SJSA1 (cell line): ENCODE data around the gene SIAH3. TPM values are rescaled to one million over a fixed set of nuclear protein-coding genes. Genes with fewer than 3 reads are reported as not detected.
"Not testable (repeated sequence)": the region's sequence is repeated elsewhere in the genome, so short reads cannot be mapped to it uniquely, and the experiment has no call there.

Experiments used
- DNase-seq, 2 experiments: peaks; one replicate each; pipeline ENCODE4 v3.0.0-alpha.2; 2015 to 2020; ENCODE audit warnings: low spot score in 2 of 2, low read depth in 1 of 2
- H3K27ac ChIP-seq: fragments of 250-450 bp; sonication (Bioruptor Pico); 2 replicates; pipeline ENCODE4 v1.5.1; 2020; ENCODE audit warnings: mild to moderate bottlenecking, moderate library complexity
- H3K27me3 ChIP-seq: fragments of 250-450 bp; sonication (Bioruptor Pico); replicated peaks from 2 replicates; pipeline ENCODE4 v1.5.1; 2020; ENCODE audit warnings: mild to moderate bottlenecking, moderate library complexity
- H3K36me3 ChIP-seq: fragments of 250-450 bp; sonication (Bioruptor Pico); 2 replicates; pipeline ENCODE4 v1.5.1; 2020; ENCODE audit warnings: mild to moderate bottlenecking
- H3K4me1 ChIP-seq: fragments of 250-450 bp; sonication (Bioruptor Pico); replicated peaks from 2 replicates; pipeline ENCODE4 v1.6.1; 2021; ENCODE audit warnings: mild to moderate bottlenecking
- H3K4me3 ChIP-seq: fragments of 250-450 bp; sonication (Bioruptor Pico); 2 replicates; pipeline ENCODE4 v1.5.1; 2020; ENCODE audit warnings: mild to moderate bottlenecking
- H3K9me3 ChIP-seq: fragments of 250-450 bp; sonication (Bioruptor Pico); replicated peaks from 2 replicates; pipeline ENCODE4 v1.5.1; 2020; ENCODE audit warnings: mild to moderate bottlenecking
- total RNA-seq: library from RNA; depleted of rRNA; stranded (reverse); fragments of >200 nt; shearing (Covaris generic); gene quantifications from 2 replicates; pipeline ENCODE4 v1.2.3, GENCODE V29; 2014

SIAH3 gene
- total RNA-seq, 1 experiment from 2014 or later: 0.08 TPM

GRCh38 chr13:45776748-45777147 is 74.8 kb downstream of the SIAH3 start:
- Histone ChIP-seq H3K4me1 (peaks cover 8% of the 10 kb centered on the region), H3K27ac (no peak overlapping the region), H3K36me3 (no peaks in the 10 kb centered on the region), H3K4me3 (no peak overlapping the region), H3K9me3 (no peaks in the 10 kb centered on the region), H3K27me3 (no peaks in the 10 kb centered on the region)
- DNase-seq: no peak

- Histone ChIP-seq H3K27me3 (no peaks in the 10 kb centered on the region), H3K9me3 (no peaks in the 10 kb centered on the region), H3K27ac (no peak overlapping the region), H3K36me3 (no peaks in the 10 kb centered on the region), H3K4me3 (no peak overlapping the region), H3K4me1 (peaks cover 8% of the 10 kb centered on the region)
- DNase-seq: no peak
Measured at GRCh38 chr13:45775401-45775963, 76.1 kb downstream of the SIAH3 start.

DNA sequence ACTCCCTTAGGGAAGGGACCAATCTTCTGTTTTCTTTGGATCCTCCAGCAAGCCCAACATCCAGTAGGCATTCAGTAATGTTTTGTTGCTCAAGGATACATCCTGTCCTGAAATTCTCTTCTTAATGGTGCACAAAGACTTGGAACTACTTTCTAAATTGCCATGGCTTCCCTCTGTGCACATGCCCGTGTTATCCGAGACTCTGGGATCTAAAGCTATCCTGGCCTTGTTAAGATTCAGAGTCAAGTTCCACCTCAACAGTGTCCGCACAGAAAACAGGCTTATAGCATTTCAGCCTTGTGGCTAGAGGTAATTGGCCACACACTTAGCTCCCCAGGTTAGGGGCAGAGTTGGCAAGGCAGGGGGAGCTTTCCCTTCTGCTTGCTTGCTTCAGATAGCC is 77.6 kb downstream of the SIAH3 start:
- Histone ChIP-seq H3K4me1 (peaks cover 8% of the 10 kb centered on the region), H3K9me3 (no peaks in the 10 kb centered on the region), H3K36me3 (no peaks in the 10 kb centered on the region), H3K27ac (no peak overlapping the region), H3K27me3 (no peaks in the 10 kb centered on the region), H3K4me3 (no peak overlapping the region)
- no peak for DNase-seq

DNA sequence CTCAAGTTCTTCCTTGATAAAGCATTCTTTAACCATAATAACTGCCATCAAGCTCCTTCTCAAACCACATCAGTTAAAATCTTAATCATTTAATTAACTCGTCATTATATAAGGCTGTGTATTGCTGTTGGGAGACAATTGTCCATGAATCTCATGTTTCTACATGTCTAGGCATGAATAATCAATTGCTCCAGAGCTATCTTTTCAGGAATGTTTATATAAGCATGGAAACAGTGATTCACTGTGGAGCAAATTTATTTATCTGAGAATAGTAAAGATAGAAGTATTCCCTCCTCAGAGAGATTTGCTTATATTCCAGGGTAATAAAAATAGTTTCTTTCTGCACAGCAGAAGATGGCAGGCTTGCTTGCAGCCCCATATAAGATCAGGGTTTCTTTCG is 78.3 kb downstream of the SIAH3 start:
- H3K9me3 ChIP-seq: no peaks in the 10 kb centered on the region
- no peak overlapping the region for H3K4me3 ChIP-seq
- no peak overlapping the region for H3K27ac ChIP-seq
- no peaks in the 10 kb centered on the region for H3K36me3 ChIP-seq
- H3K4me1 ChIP-seq: peaks cover 8% of the 10 kb centered on the region
- peak in 1 of 2 experiments; percentile 7 for DNase-seq
- H3K27me3 ChIP-seq: no peaks in the 10 kb centered on the region

- no peaks in the 10 kb centered on the region for H3K9me3 ChIP-seq
- H3K4me1 ChIP-seq: peaks cover 8% of the 10 kb centered on the region
- DNase-seq: no peak
- H3K36me3 ChIP-seq: no peaks in the 10 kb centered on the region
- H3K4me3 ChIP-seq: no peak overlapping the region
- H3K27me3 ChIP-seq: no peaks in the 10 kb centered on the region
- no peak overlapping the region for H3K27ac ChIP-seq
Measured at GRCh38 chr13:45770886-45771285, 80.7 kb downstream of the SIAH3 start.

GRCh38 chr13:45768656-45769479 is 82.7 kb downstream of the SIAH3 start:
- no peak overlapping the region for H3K27ac ChIP-seq
- H3K4me1 ChIP-seq: peaks cover 8% of the 10 kb centered on the region
- H3K36me3 ChIP-seq: no peaks in the 10 kb centered on the region
- no peaks in the 10 kb centered on the region for H3K27me3 ChIP-seq
- H3K9me3 ChIP-seq: no peaks in the 10 kb centered on the region
- H3K4me3 ChIP-seq: no peak overlapping the region
- DNase-seq: no peak

DNA sequence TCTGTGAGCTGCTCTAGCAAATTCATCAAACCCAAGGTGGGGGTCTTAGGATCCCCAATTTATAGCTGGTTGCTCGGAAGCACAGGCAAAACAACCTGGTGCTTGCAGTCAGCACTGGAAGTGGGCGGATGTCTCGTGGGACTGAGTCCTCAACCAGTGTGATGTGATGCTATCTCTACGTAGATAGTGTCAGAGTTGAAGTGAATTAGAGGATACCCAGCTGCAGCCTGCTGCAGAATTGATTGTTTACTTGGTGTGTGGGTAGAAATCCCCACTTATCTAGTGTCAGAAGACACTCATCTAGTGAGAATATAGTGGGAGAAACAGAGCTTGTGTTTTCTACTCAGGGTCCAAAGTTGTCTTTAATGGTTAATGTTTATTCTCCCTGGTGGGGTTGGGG is 86.1 kb downstream of the SIAH3 start:
- Histone ChIP-seq H3K27ac (no peak overlapping the region), H3K4me1 (no peaks in the 10 kb centered on the region), H3K4me3 (no peak overlapping the region), H3K9me3 (no peaks in the 10 kb centered on the region), H3K27me3 (no peaks in the 10 kb centered on the region), H3K36me3 (no peaks in the 10 kb centered on the region)
- DNase-seq: no peak

DNA sequence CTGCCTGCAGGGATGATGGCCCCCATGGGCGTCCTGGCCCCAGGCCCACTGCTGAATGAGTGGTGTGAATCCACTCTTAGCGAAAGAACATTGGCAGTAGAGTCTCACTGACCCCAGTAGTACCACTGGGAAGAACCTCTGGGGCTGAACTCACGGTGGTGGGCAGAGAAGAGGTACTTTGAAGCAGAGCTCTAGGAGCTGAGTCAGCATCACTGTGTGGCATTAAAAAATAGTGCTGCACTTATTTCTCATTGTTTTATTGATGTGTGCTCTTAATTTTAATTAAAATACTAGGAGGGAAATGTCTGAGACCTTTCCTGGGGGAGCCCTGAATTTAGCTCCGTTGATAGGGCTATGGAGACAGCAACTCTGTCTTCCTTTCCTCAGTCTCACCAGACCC is 88.1 kb downstream of the SIAH3 start:
- H3K4me1 ChIP-seq: no peaks in the 10 kb centered on the region
- H3K4me3 ChIP-seq: no peak overlapping the region
- no peak overlapping the region for H3K27ac ChIP-seq
- H3K9me3 ChIP-seq: no peaks in the 10 kb centered on the region
- no peaks in the 10 kb centered on the region for H3K27me3 ChIP-seq
- no peaks in the 10 kb centered on the region for H3K36me3 ChIP-seq
- no peak for DNase-seq

- DNase-seq, H3K4me1 ChIP-seq: not testable (repeated sequence)
Measured at GRCh38 chr13:45757589-45757988, 94.0 kb downstream of the SIAH3 start.

DNA sequence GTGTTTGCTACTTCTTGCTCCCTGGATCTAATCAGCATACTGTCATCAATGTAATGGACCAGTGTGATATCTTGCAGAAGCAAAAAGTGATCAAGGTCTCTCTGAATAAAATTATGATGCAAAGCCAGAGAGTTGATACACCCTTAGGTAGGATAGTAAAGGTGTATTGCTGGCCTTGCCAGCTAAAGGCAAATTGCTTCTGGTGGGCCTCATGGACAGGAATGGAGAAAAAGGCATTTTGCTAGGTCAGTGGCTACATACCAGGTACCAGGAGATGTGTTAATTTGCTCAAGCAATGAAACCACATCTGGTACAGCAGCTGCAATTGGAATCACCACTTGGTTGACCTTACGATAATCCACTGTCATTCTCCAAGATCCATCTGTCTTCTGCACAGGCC is 95.1 kb downstream of the SIAH3 start:
- not testable (repeated sequence) for H3K4me1 ChIP-seq, H3K36me3 ChIP-seq, H3K9me3 ChIP-seq, H3K27me3 ChIP-seq, H3K4me3 ChIP-seq, H3K27ac ChIP-seq, DNase-seq

More at GRCh38 chr13:45757589-45757988, 94.0 kb downstream of the SIAH3 start:
- not testable (repeated sequence) for H3K27me3 ChIP-seq, H3K9me3 ChIP-seq, H3K36me3 ChIP-seq, H3K4me3 ChIP-seq, H3K27ac ChIP-seq

- H3K36me3 ChIP-seq: no peaks in the 10 kb centered on the region
- 0 out of 2 replicates have a peak, but pooled peaks cover 2% of the 10 kb centered on the region for H3K9me3 ChIP-seq
- H3K27ac ChIP-seq: no peak overlapping the region
- no peaks in the 10 kb centered on the region for H3K4me1 ChIP-seq
- no peak overlapping the region for H3K4me3 ChIP-seq
- DNase-seq: no peak
- H3K27me3 ChIP-seq: peaks cover 5% of the 10 kb centered on the region; the same call in 1 of the 2 replicates
Measured at GRCh38 chr13:45752510-45752909, 99.0 kb downstream of the SIAH3 start.

GRCh38 chr13:45751885-45752284 is 99.7 kb downstream of the SIAH3 start:
- Histone ChIP-seq H3K4me1 (no peaks in the 10 kb centered on the region), H3K4me3 (no peak overlapping the region), H3K36me3 (no peaks in the 10 kb centered on the region), H3K27ac (no peak overlapping the region), H3K27me3 (peaks cover 5% of the 10 kb centered on the region; the same call in 1 of the 2 replicates), H3K9me3 (no peaks in the 10 kb centered on the region)
- no peak for DNase-seq

- no peaks in the 10 kb centered on the region for H3K9me3 ChIP-seq
- H3K4me3 ChIP-seq: no peak overlapping the region
- peaks cover 5% of the 10 kb centered on the region; the same call in 1 of the 2 replicates for H3K27me3 ChIP-seq
- no peak for DNase-seq
- H3K36me3 ChIP-seq: no peaks in the 10 kb centered on the region
- no peaks in the 10 kb centered on the region for H3K4me1 ChIP-seq
- H3K27ac ChIP-seq: no peak overlapping the region
Measured at GRCh38 chr13:45750566-45750965, 101.0 kb downstream of the SIAH3 start.

DNA sequence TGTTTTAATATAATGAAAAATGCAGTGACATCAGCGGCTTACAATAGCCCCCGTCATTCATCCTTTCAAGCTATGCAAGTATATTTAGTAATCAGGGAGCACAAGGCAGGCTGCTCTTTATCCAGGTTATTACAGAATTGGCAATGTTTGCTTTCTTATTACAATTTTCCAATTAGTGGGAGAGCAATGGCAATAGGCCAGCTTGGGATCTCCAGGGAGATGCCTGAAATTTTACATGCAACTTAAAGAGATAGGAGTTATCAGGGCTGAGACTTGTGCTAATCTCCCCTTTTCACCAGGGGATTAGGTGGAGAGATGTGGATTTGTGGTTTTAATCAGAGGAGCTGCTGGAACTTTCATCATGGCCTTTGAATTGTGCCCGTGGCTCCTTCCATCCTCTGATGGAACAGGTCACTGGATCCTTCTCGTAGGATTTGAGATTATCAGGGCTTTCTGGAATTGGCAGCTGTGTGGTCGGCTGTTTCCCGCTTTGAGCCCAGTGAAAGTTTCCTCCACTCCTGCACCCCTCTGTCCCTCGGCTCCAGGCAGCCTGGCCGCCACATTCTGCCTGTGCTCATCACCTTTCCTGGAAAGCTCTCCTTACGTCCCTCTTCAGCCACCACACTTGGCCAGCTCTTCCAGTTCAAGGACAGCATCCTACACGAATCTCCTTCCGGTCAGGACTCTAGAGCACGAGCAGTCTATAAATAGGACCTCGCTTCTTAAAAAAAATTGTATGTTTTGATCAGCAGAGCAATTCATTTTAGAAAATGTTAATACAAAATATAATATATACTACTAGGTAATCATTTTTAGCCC is 102.4 kb downstream of the SIAH3 start:
- Histone ChIP-seq H3K36me3 (no peaks in the 10 kb centered on the region), H3K9me3 (no peaks in the 10 kb centered on the region), H3K27ac (no peak overlapping the region), H3K27me3 (peaks cover 5% of the 10 kb centered on the region; the same call in 1 of the 2 replicates), H3K4me3 (no peak overlapping the region), H3K4me1 (no peaks in the 10 kb centered on the region)
- no peak for DNase-seq
